HG03039 (cell line): Measurements from ENCODE around the gene GPHB5.
A peak's percentile ranks its signal among the peaks of the same experiment; 100 is the strongest.
"Not testable (repeated sequence)": the region's sequence is repeated elsewhere in the genome, so short reads cannot be mapped to it uniquely, and the experiment has no call there.

Experiments
- ATAC-seq: cut with Tn5 transposase; IDR thresholded peaks from one replicate; pipeline ENCODE4 v1.9.1; 2021; ENCODE audit warnings: mild to moderate bottlenecking, moderate library complexity; ENCODE audit not compliant: unreplicated experiment

Gene GPHB5

GRCh38 chr14:63296060-63296563 is 22.6 kb downstream of the GPHB5 start:
- no peak for ATAC-seq

GRCh38 chr14:63295231-63295685 is 23.5 kb downstream of the GPHB5 start:
- no peak for ATAC-seq

DNA sequence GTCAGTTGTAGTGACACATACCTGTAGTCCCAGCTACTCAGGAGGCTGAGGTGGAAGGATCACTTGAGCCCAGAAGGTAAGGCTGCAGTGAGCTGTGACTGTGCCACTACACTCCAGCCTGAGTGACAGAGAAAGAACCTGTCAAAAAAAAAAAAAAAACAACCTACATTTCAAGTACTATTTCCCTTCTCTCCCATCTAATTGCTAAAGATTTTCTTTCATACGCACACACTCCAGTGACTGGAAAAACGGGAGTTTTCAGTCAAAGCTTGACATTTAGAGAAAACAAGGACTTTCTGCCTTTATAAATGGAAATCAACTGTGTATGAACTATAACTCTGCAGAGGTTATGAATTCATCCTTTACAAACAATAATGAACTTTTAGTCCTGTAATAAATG is 25.9 kb downstream of the GPHB5 start:
- ATAC-seq = no peak

DNA sequence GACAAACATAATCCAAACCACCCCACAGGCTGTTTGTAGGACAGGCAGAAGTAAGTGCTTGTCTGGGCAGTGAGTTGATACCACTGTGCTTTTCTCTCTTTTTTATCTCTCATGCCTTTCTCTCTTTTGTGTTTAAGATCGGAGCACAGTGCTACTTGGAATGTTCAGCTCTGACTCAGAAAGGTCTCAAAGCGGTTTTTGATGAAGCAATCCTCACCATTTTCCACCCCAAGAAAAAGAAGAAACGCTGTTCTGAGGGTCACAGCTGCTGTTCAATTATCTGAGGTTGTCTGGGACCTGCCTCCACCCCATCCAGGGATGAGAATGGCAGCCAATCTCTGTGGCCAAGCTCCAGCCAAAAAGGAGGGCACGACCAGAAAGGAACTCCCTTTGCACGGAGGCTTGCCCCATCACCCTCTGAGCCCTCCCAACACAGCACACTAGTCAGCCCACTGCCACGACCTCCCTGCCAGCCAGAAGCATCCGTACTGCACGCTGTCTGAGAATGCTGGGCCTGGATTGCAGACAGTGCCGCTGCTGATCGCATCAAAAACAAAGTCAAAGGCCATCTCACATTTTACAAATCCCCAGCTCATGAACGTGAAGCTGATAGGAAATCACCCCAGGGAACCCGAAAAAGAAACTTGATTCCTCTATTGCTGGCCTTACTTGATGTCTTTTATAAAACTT is 27.8 kb downstream of the GPHB5 start:
- no peak for ATAC-seq

DNA sequence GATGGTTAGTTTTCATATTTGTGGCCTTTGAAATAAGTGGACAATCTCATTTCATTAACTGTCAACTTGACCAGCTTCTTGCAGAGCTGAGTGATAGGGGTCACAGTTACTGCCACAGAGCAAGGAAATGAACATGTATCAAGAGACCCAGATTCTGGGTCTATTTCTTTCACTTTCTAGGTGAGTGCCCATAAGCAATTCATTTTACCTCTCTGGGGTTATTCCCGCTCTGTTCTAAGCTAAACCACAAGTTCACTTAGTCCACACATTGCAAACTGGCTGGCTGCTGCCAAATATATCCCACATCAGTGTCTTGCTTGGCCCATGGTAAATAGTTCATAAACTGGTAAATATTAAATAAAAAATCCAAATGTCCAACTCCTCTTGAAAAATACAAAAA is 29.9 kb downstream of the GPHB5 start:
- ATAC-seq = no peak

DNA sequence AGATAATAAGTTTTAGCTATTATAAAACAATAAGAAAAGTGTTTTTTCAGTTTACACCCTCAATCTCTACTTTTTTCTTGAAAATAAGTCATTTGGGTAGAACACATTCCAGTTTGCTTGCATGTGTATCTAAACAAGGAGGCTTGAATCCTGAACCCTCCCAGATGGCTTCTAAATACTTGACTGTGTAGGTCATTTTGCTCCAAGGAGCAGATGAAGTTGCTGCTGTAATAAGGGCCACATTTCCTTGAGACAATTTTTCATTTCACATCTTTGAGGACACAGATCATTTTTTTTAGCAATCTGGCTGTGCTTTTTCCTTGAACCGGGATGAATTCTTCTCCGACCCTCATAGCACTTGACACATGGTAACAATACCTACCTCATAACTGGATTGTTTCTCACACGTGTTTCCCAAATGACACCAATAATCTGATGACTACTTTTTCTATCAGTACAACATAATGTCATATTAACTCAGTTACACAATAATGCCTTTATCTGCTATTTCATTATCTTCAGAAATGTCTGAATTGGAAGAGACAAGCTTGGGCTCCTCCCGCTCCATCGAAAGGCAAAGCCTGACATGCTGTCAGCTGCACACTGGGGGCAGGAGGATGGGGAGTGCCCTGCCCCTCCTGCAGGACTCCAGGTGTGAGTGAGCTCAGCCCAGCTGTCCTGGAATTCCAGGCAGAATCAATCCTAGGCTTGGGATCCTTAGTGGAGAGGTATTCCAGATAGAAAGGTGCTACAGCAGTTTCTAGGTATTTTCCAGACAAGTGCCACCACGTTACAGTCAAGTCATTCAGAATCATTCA is 30.9 kb downstream of the GPHB5 start:
- no peak for ATAC-seq

GRCh38 chr14:63286071-63286470 is 32.7 kb downstream of the GPHB5 start:
- ATAC-seq = no peak

GRCh38 chr14:63283884-63284248 is 34.9 kb downstream of the GPHB5 start:
- no peak for ATAC-seq

- peak; percentile 56 for ATAC-seq
These were observed 35.5 kb downstream of the GPHB5 start for GRCh38 chr14:63282997-63283883.

GRCh38 chr14:63279933-63280332 is 38.8 kb downstream of the GPHB5 start:
- ATAC-seq = not testable (repeated sequence)

DNA sequence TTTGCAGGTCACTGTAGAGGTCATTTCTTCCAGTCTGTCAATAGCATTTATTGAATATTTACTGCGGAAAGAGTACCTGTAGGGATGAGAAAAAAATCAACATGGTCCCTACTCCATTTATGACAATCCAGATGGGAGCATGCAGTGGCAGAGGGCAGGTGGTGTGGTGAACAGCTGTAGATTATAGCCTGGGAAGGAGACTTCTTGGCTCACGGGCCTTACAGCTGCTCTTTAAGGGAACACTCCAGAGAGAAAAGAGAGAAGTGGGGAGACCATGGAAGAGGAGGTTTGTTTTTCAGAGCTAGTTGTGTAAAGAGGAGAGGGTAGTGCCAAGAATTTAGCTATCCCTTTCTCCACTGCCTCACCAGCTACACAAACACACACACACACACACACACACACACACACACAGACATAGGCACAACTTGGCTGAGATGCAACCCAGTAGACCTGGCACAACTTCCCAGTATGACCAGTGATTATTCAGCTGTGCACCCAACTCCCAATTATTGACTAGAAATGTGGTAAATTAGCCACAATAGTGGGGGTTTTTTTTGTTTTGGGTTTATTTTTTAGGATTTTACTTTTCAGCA is 41.0 kb downstream of the GPHB5 start:
- no peak for ATAC-seq

DNA sequence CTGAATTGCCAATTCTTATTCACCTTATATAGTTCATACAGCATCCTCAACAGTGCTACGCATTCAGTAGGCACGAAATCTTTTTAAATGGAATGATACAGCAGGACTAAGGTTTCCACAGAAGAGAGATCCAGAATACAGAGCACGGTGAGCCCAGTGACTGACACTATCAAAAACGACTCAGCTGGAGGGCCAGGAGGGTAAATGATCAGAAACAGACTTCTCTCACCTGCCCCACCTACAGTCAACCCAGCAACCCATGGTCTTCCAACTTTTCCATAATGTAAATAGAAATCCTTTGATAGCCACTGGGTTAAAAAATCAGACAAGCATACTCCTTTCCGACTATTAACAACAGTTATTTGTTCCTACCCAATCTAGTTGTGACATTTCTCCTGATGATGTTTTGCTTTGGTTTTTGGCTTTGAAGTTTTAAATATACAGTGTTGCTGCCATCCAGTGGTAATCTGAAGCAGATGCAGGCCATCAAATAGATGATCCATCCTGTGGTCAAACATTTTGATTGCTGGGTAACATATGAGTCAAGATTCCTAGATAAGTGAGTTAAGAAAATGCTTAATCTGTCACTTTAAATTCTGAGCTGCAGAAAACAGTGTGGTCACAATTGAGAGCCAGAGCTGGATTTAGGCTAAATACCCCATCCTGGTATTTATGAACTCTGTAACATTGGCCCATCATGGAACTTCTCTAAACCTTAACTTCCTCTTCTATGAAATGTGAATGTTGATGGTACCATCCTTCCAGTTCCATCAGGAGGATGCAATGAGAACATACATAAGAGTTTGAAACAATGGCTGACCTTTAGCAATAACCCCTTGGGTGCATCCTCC is 42.0 kb downstream of the GPHB5 start:
- ATAC-seq = peak; percentile 59

DNA sequence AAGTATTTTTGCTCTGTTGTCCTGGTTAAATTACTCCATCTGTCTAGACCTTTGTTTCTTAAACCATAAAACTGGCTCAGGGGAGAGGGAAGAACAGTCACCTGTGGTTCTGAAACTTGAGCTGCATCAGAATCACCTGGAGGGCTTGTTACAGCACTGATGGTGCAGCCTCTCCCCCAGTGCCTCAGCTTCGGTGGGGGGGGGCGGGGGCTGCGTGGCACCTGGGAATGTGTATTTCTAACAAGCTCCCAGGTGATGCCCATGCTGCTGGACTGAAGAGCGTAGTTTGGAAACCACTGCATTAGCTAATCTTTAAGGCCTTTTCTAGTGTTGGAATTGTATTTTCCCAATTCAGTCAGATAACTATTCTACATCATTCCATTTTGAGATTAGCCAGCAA is 42.7 kb downstream of the GPHB5 start:
- no peak for ATAC-seq

- ATAC-seq = no peak
These were observed 43.1 kb downstream of the GPHB5 start for GRCh38 chr14:63275611-63276010.

DNA sequence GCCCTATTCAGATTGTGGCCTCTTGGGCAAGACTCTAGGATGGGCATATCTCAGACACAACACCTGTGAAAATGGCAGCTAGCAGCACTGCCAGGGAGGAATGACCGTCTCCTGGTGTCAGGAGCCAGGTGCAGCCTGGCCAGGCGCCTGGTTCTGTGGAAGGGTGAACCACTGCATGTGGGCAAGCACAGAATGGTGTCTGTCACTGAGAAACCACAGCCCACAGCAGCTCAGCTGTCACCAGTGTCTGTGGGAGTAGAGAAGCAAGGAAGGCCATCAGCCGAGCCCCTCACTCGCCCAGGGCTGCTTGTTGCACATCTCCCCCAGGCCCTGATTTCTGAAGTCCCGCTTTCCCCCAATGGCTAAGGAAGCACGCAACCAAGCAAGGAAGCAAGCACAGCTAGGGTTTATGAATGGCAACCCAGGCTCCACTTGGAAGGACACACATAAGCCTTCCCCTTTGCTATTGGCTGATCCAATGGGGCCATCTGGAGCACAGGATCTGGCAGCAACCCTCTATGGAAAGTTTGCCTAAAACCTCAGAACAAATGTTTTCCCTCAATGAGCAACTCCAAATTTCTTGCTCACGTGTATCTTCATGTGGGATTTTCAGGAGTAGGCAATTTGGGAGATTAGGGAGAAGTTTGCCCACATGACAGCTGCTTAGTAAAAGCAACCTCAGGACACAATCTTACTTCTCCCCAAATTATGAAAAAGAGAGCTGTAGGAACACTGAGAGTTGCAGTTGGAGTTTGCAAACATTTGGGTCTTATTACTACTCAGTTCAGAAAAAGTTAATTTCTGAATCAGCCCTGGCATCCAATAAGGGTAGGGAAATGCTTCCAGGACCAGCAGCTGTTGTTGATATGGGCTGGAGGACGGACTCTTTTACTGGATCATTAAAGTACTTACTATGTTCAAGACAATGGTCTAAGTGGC is 44.7 kb downstream of the GPHB5 start:
- no peak for ATAC-seq

GRCh38 chr14:63273129-63273528 is 45.6 kb downstream of the GPHB5 start:
- ATAC-seq = no peak

- ATAC-seq = no peak
These were observed 49.0 kb downstream of the GPHB5 start for GRCh38 chr14:63269561-63270225.

DNA sequence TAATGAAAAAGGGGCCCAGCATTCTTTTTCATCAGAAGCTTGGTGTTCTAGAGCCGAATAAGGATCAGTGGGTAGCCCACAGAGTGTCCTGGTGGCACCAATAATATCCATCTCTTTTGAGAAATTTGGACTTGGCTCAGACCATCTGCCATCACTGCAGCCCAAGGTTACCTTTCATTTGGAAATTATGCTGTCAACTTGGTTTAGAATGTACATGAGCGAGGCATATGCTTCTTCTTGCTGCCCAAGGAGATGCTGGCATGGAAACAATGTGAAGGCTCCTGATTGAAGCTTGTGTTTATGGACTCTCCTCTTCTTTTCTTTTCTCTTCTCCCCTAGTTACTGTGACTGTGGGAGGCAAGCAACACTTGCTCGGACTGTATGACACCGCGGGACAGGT is 50.0 kb downstream of the GPHB5 start:
- ATAC-seq = no peak
